ENCODE data around the gene C9orf78. TPM values are rescaled to one million over a fixed set of nuclear protein-coding genes. Genes with fewer than 3 reads are reported as not detected.

C9orf78 gene
- total RNA-seq, 1 donor from 2014 or later, result 53.6 TPM

- DNase-seq (ENCODE audit: low read depth), result no peak
- no peak overlapping the region for H3K4me3 ChIP-seq (ENCODE audit: low read depth, low read length)
- no peak for TF ChIP-seq CTCF (conservative IDR thresholded peaks at IDR 0.05; ENCODE audit: low read depth, low read length)
Measured at GRCh38 chr9:129781981-129782380, 53.1 kb downstream of the C9orf78 start.

GRCh38 chr9:129781131-129781530 lies 53.9 kb downstream of the C9orf78 start:
- no peak for DNase-seq (ENCODE audit: low read depth)
- H3K4me3 ChIP-seq (ENCODE audit: low read depth, low read length), result no peak overlapping the region
- no peak for TF ChIP-seq CTCF (conservative IDR thresholded peaks at IDR 0.05; ENCODE audit: low read depth, low read length)

GRCh38 chr9:129779560-129780190 lies 55.4 kb downstream of the C9orf78 start:
- no peak overlapping the region for H3K4me3 ChIP-seq (ENCODE audit: low read depth, low read length)
- TF ChIP-seq CTCF (conservative IDR thresholded peaks at IDR 0.05; ENCODE audit: low read depth, low read length), result no peak
- no peak for DNase-seq (ENCODE audit: low read depth)

DNA sequence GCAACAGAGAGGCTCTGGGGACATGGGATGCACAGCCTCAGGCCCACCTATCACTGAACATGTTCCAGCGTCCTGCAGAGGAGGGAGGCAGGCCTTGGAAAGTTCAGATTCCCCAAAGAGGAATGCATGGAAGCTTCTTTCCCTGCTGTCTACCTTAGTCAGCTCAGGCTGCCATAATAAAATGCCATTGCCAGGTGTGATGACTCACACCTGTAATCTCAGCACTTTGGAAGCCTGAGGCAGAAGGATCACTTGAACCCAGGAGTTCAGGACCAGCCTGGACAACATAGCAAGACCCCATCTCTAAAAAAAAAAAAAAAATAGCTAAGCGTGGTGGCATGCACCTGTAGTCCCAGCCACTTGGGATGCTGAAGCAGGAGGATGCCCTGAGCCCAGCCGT lies 56.6 kb downstream of the C9orf78 start:
- no peak for DNase-seq (ENCODE audit: low read depth)
- no peak for TF ChIP-seq CTCF (conservative IDR thresholded peaks at IDR 0.05; ENCODE audit: low read depth, low read length)
- H3K4me3 ChIP-seq (ENCODE audit: low read depth, low read length), result no peak overlapping the region

GRCh38 chr9:129777769-129778130 lies 57.3 kb downstream of the C9orf78 start:
- no peak overlapping the region for H3K4me3 ChIP-seq (ENCODE audit: low read depth, low read length)
- no peak for TF ChIP-seq CTCF (conservative IDR thresholded peaks at IDR 0.05; ENCODE audit: low read depth, low read length)
- no peak for DNase-seq (ENCODE audit: low read depth)

Other genes with a start within 250 kb of the C9orf78 start
- 0.69 TPM in 1 of 2 replicates, not detected in the other for gene C9orf50, start 214.2 kb downstream of the C9orf78 start, total RNA-seq
- gene NTMT1, start 209.1 kb downstream of the C9orf78 start, total RNA-seq, result 37.9 and 104 TPM in 2 replicates
- 22.3 and 29.2 TPM in 2 replicates for gene ASB6, start 193.1 kb downstream of the C9orf78 start, total RNA-seq
- 0.17 and 1.7 TPM in 2 replicates for gene PRRX2, start 169.6 kb downstream of the C9orf78 start, total RNA-seq
- 15.3 and 33.6 TPM in 2 replicates for gene PTGES, start 82.2 kb downstream of the C9orf78 start, total RNA-seq
- gene TOR1B, start 32.1 kb downstream of the C9orf78 start, total RNA-seq, result 14.8 and 20.8 TPM in 2 replicates
- gene TOR1A, start 11.1 kb downstream of the C9orf78 start, total RNA-seq, result 48.8 and 77.8 TPM in 2 replicates
- gene USP20, start 183 bp upstream of the C9orf78 start, total RNA-seq, result 7.2 and 17.5 TPM in 2 replicates
- 8.8 and 25.6 TPM in 2 replicates for gene FNBP1, start 207.9 kb upstream of the C9orf78 start, total RNA-seq
- gene GPR107, start 218.6 kb upstream of the C9orf78 start, total RNA-seq, result 13.5 and 15.8 TPM in 2 replicates

Data from epithelial cell of proximal tubule (primary cell).